Neural cell (in vitro differentiated cells): ENCODE measurements around the gene SLAMF9. TPM values are rescaled to one million over a fixed set of nuclear protein-coding genes. Genes with fewer than 3 reads are reported as not detected.

Source experiments
- H2AFZ ChIP-seq: fragments of 200-600, 300-800 bp; sonication (generic), shearing (Covaris generic); 2 replicates; pipeline ENCODE4 v1.6.0; 2014; ENCODE audit warnings: low read depth, mild to moderate bottlenecking, antibody characterized with exemption, low read length, moderate library complexity
- H3F3A ChIP-seq: fragments of 200-600 bp; shearing (Covaris generic); 2 replicates; pipeline ENCODE4 v1.6.1; 2016; ENCODE audit warnings: mild to moderate bottlenecking, moderate library complexity, mixed read lengths, antibody characterized with exemption, low read length; ENCODE audit not compliant: insufficient read depth, poor library complexity, severe bottlenecking
- H3K27ac ChIP-seq: fragments of 200-600, 300-800 bp; sonication (generic), shearing (Covaris generic); 2 replicates; pipeline ENCODE4 v1.5.1; 2014; ENCODE audit warnings: mild to moderate bottlenecking, low read length, moderate library complexity
- H3K27me3 ChIP-seq: fragments of 300-800, 200-600 bp; sonication (generic), shearing (Covaris generic); 2 replicates; pipeline ENCODE4 v1.6.0; 2014; ENCODE audit warnings: mild to moderate bottlenecking, low read depth, low read length, moderate library complexity; ENCODE audit not compliant: insufficient read depth
- H3K36me3 ChIP-seq: fragments of 300-800, 200-600 bp; sonication (generic), shearing (Covaris generic); 2 replicates; pipeline ENCODE4 v1.5.1; 2014; ENCODE audit warnings: mild to moderate bottlenecking, antibody characterized with exemption, low read length, moderate library complexity; ENCODE audit not compliant: insufficient read depth
- H3K4me2 ChIP-seq: fragments of 300-800, 200-600 bp; sonication (generic), shearing (Covaris generic); 2 replicates; pipeline ENCODE4 v1.6.0; 2014; ENCODE audit warnings: mild to moderate bottlenecking, low read length
- H3K4me3 ChIP-seq: fragments of 300-800, 200-600 bp; sonication (generic), shearing (Covaris generic); 2 replicates; pipeline ENCODE4 v1.5.1; 2014; ENCODE audit warnings: mild to moderate bottlenecking, low read length, moderate library complexity
- H3K79me2 ChIP-seq: fragments of 200-600 bp; shearing (Covaris generic); replicated peaks from 2 replicates; pipeline ENCODE4 v1.6.0; 2014; ENCODE audit warnings: mild to moderate bottlenecking, low read length, moderate library complexity; ENCODE audit not compliant: insufficient read depth
- H3K9ac ChIP-seq: fragments of 300-800, 200-600 bp; sonication (generic), shearing (Covaris generic); 2 replicates; pipeline ENCODE4 v1.6.1; 2016; ENCODE audit warnings: mild to moderate bottlenecking, low read length, mixed read lengths
- H3K9me2 ChIP-seq: fragments of 200-600 bp; shearing (Covaris generic); 2 replicates; pipeline ENCODE4 v1.6.1; 2016; ENCODE audit warnings: mild to moderate bottlenecking, low read length, mixed read lengths; ENCODE audit not compliant: insufficient read depth
- H3K9me3 ChIP-seq: fragments of 200-600, 300-800 bp; sonication (generic), shearing (Covaris generic); 2 replicates; pipeline ENCODE4 v1.6.1; 2016; ENCODE audit warnings: mild to moderate bottlenecking, mixed run types, low read length, moderate library complexity, mixed read lengths
- H4K20me1 ChIP-seq: fragments of 200-600 bp; shearing (Covaris generic); 2 replicates; pipeline ENCODE4 v1.6.1; 2016; ENCODE audit warnings: mild to moderate bottlenecking, mixed run types; ENCODE audit not compliant: insufficient read depth
- CTCF ChIP-seq: fragments of 450-650 bp; IDR thresholded peaks from 2 replicates; pipeline ENCODE4 v1.5.1; 2014; ENCODE audit warnings: antibody characterized with exemption, mild to moderate bottlenecking, moderate library complexity; ENCODE audit not compliant: poor library complexity, severe bottlenecking
- EP300 ChIP-seq: fragments of 450-650 bp; conservative IDR thresholded peaks from 2 replicates; pipeline ENCODE4 v1.6.1; 2014; ENCODE audit warnings: antibody characterized with exemption, mild to moderate bottlenecking, moderate library complexity; ENCODE audit not compliant: poor library complexity, severe bottlenecking
- EZH2 ChIP-seq: fragments of 200-600, 300-800 bp; shearing (Covaris generic), sonication (generic); IDR thresholded peaks from 2 replicates; pipeline ENCODE4 v1.6.1; 2014; ENCODE audit warnings: antibody characterized with exemption, low read length, borderline replicate concordance, mild to moderate bottlenecking; ENCODE audit not compliant: insufficient read depth, poor library complexity, severe bottlenecking
- MXI1 ChIP-seq: fragments of 450-650 bp; conservative IDR thresholded peaks from 2 replicates; pipeline ENCODE4 v1.6.1; 2014; ENCODE audit warnings: antibody characterized with exemption, mild to moderate bottlenecking; ENCODE audit not compliant: poor library complexity, severe bottlenecking
- POLR2AphosphoS5 ChIP-seq: IDR thresholded peaks from 2 replicates; pipeline ENCODE4 v1.6.1; 2012
- RAD21 ChIP-seq: fragments of 450-650 bp; conservative IDR thresholded peaks from 2 replicates; pipeline ENCODE4 v1.6.1; 2014; ENCODE audit warnings: antibody characterized with exemption, mild to moderate bottlenecking, moderate library complexity
- REST ChIP-seq: IDR thresholded peaks from 2 replicates; pipeline ENCODE4 v1.6.1; 2012; ENCODE audit warnings: borderline replicate concordance
- SMC3 ChIP-seq: fragments of 450-650 bp; conservative IDR thresholded peaks from 2 replicates; pipeline ENCODE4 v1.6.1; 2014; ENCODE audit warnings: antibody characterized with exemption, mild to moderate bottlenecking, moderate library complexity; ENCODE audit not compliant: poor library complexity
- TAF1 ChIP-seq: IDR thresholded peaks from 2 replicates; pipeline ENCODE4 v1.6.1; 2012; ENCODE audit warnings: low read depth
- polyA plus RNA-seq: library from polyadenylated mRNA; depleted of rRNA; stranded (reverse); fragments of >200 nt; gene quantifications from 2 replicates; pipeline ENCODE4 v1.2.3, GENCODE V29; 2014

Gene SLAMF9
- polyA plus RNA-seq, 1 donor from 2014 or later = not detected

GRCh38 chr1:159931795-159932173 is 22.3 kb downstream of the SLAMF9 start:
- no peak overlapping the region for H2AFZ ChIP-seq
- H3K79me2 ChIP-seq = no peaks in the 10 kb centered on the region
- H3K36me3 ChIP-seq = no peaks in the 10 kb centered on the region
- H3F3A ChIP-seq = no peaks in the 10 kb centered on the region
- H3K9me3 ChIP-seq = no peaks in the 10 kb centered on the region
- TF ChIP-seq TAF1 = no peak
- TF ChIP-seq POLR2AphosphoS5 = no peak
- no peak for TF ChIP-seq RAD21
- TF ChIP-seq SMC3 = no peak
- no peak for TF ChIP-seq CTCF
- TF ChIP-seq REST = no peak
- no peak for TF ChIP-seq EP300
- no peak for TF ChIP-seq MXI1
- no peak for TF ChIP-seq EZH2
- no peak overlapping the region for H3K4me3 ChIP-seq
- H3K27me3 ChIP-seq = no peaks in the 10 kb centered on the region
- H4K20me1 ChIP-seq = no peaks in the 10 kb centered on the region
- H3K9me2 ChIP-seq = no peaks in the 10 kb centered on the region
- H3K27ac ChIP-seq = no peak overlapping the region
- no peak overlapping the region for H3K9ac ChIP-seq
- H3K4me2 ChIP-seq = no peak overlapping the region

GRCh38 chr1:159931101-159931794 is 22.8 kb downstream of the SLAMF9 start:
- Histone ChIP-seq H3K4me3 (no peak overlapping the region), H3K27me3 (no peaks in the 10 kb centered on the region), H3K4me2 (no peak overlapping the region), H3K27ac (no peak overlapping the region), H3K9ac (no peak overlapping the region), H2AFZ (no peak overlapping the region), H3K79me2 (no peaks in the 10 kb centered on the region), H3K9me3 (no peaks in the 10 kb centered on the region), H4K20me1 (no peaks in the 10 kb centered on the region), H3K9me2 (no peaks in the 10 kb centered on the region), H3F3A (no peaks in the 10 kb centered on the region), H3K36me3 (no peaks in the 10 kb centered on the region)
- TF ChIP-seq EP300 (no peak), EZH2 (no peak), RAD21 (no peak), SMC3 (no peak), POLR2AphosphoS5 (no peak), TAF1 (no peak), REST (no peak), CTCF (no peak), MXI1 (no peak)
